H9 (cell line): Measurements from ENCODE around the gene LY6G5B. TPM values are rescaled to one million over a fixed set of nuclear protein-coding genes. Genes with fewer than 3 reads are reported as not detected.

Source experiments
- DNase-seq: peaks from one replicate; pipeline ENCODE4 v3.0.0-alpha.2; 2017
- H2AFZ ChIP-seq: one replicate; pipeline ENCODE4 v1.6.1; 2013; ENCODE audit warnings: mild to moderate bottlenecking, low read length, control low read depth, moderate library complexity
- H2AK5ac ChIP-seq: 2 replicates; pipeline ENCODE4 v1.6.1; 2013; ENCODE audit warnings: low read length, control low read depth, mixed read lengths; ENCODE audit not compliant: insufficient read length
- H2BK120ac ChIP-seq: one replicate; pipeline ENCODE4 v1.6.1; 2013; ENCODE audit warnings: low read depth, mild to moderate bottlenecking, low read length, control low read depth, inconsistent platforms; ENCODE audit not compliant: poor library complexity, severe bottlenecking
- H2BK12ac ChIP-seq: 2 replicates; pipeline ENCODE4 v1.6.1; 2013; ENCODE audit warnings: low read length, control low read depth, mixed read lengths, low read depth; ENCODE audit not compliant: insufficient read length
- H2BK15ac ChIP-seq: 2 replicates; pipeline ENCODE4 v1.6.1; 2013; ENCODE audit warnings: low read depth, low read length, control low read depth
- H2BK20ac ChIP-seq: one replicate; pipeline ENCODE4 v1.6.1; 2013; ENCODE audit warnings: low read depth, mild to moderate bottlenecking, low read length, control low read depth, inconsistent platforms; ENCODE audit not compliant: poor library complexity, severe bottlenecking
- H2BK5ac ChIP-seq: 2 replicates; pipeline ENCODE4 v1.6.1; 2013; ENCODE audit warnings: low read length, control low read depth, mixed read lengths; ENCODE audit not compliant: insufficient read length
- H3K14ac ChIP-seq: 2 replicates; pipeline ENCODE4 v1.6.1; 2013; ENCODE audit warnings: low read length, control low read depth; ENCODE audit not compliant: insufficient read depth
- H3K18ac ChIP-seq: 2 replicates; pipeline ENCODE4 v1.6.1; 2013; ENCODE audit warnings: low read depth, mild to moderate bottlenecking, mixed read lengths, low read length, control low read depth; ENCODE audit not compliant: insufficient read length
- H3K23ac ChIP-seq: 2 replicates; pipeline ENCODE4 v1.6.1; 2013; ENCODE audit warnings: low read length, control low read depth, mixed read lengths, low read depth; ENCODE audit not compliant: insufficient read length
- H3K23me2 ChIP-seq: 2 replicates; pipeline ENCODE4 v1.6.1; 2013; ENCODE audit warnings: low read depth, mild to moderate bottlenecking, mixed read lengths, low read length, control low read depth; ENCODE audit not compliant: insufficient read length, poor library complexity, severe bottlenecking
- H3K27ac ChIP-seq: 2 replicates; pipeline ENCODE4 v1.5.1; 2013; ENCODE audit warnings: low read length, control low read depth, mixed read lengths, low read depth; ENCODE audit not compliant: insufficient read length
- H3K27me3 ChIP-seq: 2 replicates; pipeline ENCODE4 v1.6.1; 2013; ENCODE audit warnings: low read length, control low read depth, inconsistent platforms; ENCODE audit not compliant: insufficient read depth
- H3K4ac ChIP-seq: 2 replicates; pipeline ENCODE4 v1.6.1; 2013; ENCODE audit warnings: low read depth, mild to moderate bottlenecking, control low read depth, inconsistent platforms, low read length, moderate library complexity
- H3K4me1 ChIP-seq: 2 replicates; pipeline ENCODE4 v1.6.1; 2013; ENCODE audit warnings: low read length, control low read depth, inconsistent platforms; ENCODE audit not compliant: insufficient read depth
- H3K4me2 ChIP-seq: 2 replicates; pipeline ENCODE4 v1.6.1; 2013; ENCODE audit warnings: low read length, control low read depth, mixed read lengths; ENCODE audit not compliant: insufficient read length, insufficient read depth
- H3K56ac ChIP-seq: 2 replicates; pipeline ENCODE4 v1.6.1; 2013; ENCODE audit warnings: low read depth, mild to moderate bottlenecking, mixed read lengths, low read length, control low read depth; ENCODE audit not compliant: insufficient read length
- H3K79me1 ChIP-seq: 2 replicates; pipeline ENCODE4 v1.6.1; 2013; ENCODE audit warnings: low read depth, mild to moderate bottlenecking, moderate library complexity, low read length, control low read depth, inconsistent platforms; ENCODE audit not compliant: insufficient read depth, poor library complexity, severe bottlenecking
- H3K79me2 ChIP-seq: 2 replicates; pipeline ENCODE4 v1.6.1; 2013; ENCODE audit warnings: low read length, control low read depth, inconsistent platforms; ENCODE audit not compliant: insufficient read depth
- H3K9ac ChIP-seq: 2 replicates; pipeline ENCODE4 v1.6.1; 2013; ENCODE audit warnings: low read length, control low read depth, mixed read lengths; ENCODE audit not compliant: insufficient read length; ENCODE audit errors: extremely low read depth
- H3K9me3 ChIP-seq: one replicate; pipeline ENCODE4 v1.6.1; 2013; ENCODE audit warnings: low read depth, low read length, inconsistent platforms; ENCODE audit not compliant: control insufficient read depth
- H3T11ph ChIP-seq: one replicate; pipeline ENCODE4 v1.6.1; 2013; ENCODE audit warnings: mild to moderate bottlenecking, low read length, control low read depth, inconsistent platforms
- H4K20me1 ChIP-seq: one replicate; pipeline ENCODE4 v1.6.1; 2013; ENCODE audit not compliant: control insufficient read depth, insufficient read length, insufficient read depth
- H4K5ac ChIP-seq: 2 replicates; pipeline ENCODE4 v1.6.1; 2013; ENCODE audit warnings: low read depth, mild to moderate bottlenecking, mixed read lengths, low read length, control low read depth; ENCODE audit not compliant: insufficient read length
- H4K8ac ChIP-seq: replicated peaks from 2 replicates; pipeline ENCODE4 v1.6.1; 2013; ENCODE audit warnings: low read length, control low read depth, mixed read lengths, low read depth; ENCODE audit not compliant: insufficient read length
- H4K91ac ChIP-seq: 2 replicates; pipeline ENCODE4 v1.6.1; 2013; ENCODE audit warnings: low read depth, mild to moderate bottlenecking, moderate library complexity, mixed read lengths, low read length, control low read depth; ENCODE audit not compliant: insufficient read length
- H3K27ac Mint-ChIP-seq, 3 experiments: 2 replicates in 2 of 3; 3 replicates in 1 of 3; pipeline ENCODE4 v1.8.0; 2020 to 2021; ENCODE audit warnings: mixed read lengths in 3 of 3, mild to moderate bottlenecking in 1 of 3, moderate library complexity in 1 of 3
- H3K27me3 Mint-ChIP-seq: 2 replicates; pipeline ENCODE4 v1.8.0; 2021; ENCODE audit warnings: low read depth, mild to moderate bottlenecking, moderate library complexity, mixed read lengths
- H3K36me3 Mint-ChIP-seq, 3 experiments: 2 replicates in 2 of 3; 3 replicates in 1 of 3; pipeline ENCODE4 v1.8.0; 2020 to 2021; ENCODE audit warnings: low read depth in 3 of 3, mixed read lengths in 3 of 3; ENCODE audit not compliant: insufficient read depth in 1 of 3
- H3K4me1 Mint-ChIP-seq, 2 experiments: 2 replicates each; pipeline ENCODE4 v1.8.0; 2020; ENCODE audit warnings: mixed read lengths in 2 of 2
- H3K4me3 Mint-ChIP-seq, 2 experiments: 2 replicates in 1 of 2; 3 replicates in 1 of 2; pipeline ENCODE4 v1.8.0; 2020 to 2021; ENCODE audit warnings: mild to moderate bottlenecking in 2 of 2, mixed read lengths in 2 of 2, moderate library complexity in 1 of 2
- H3K9me3 Mint-ChIP-seq, 2 experiments: 2 replicates in 1 of 2; 3 replicates in 1 of 2; pipeline ENCODE4 v1.8.0; 2020; ENCODE audit warnings: mild to moderate bottlenecking in 2 of 2, mixed read lengths in 2 of 2, moderate library complexity in 1 of 2
- CTCF ChIP-seq: fragments of 200-600 bp; sonication (generic); conservative IDR thresholded peaks from 3 replicates; pipeline ENCODE4 v1.8.0; 2021; ENCODE audit warnings: antibody characterized with exemption, mild to moderate bottlenecking
- WGBS: extraction: QIAGEN DNeasy Blood & Tissue Kit; methylation state at CpG from one replicate; pipeline ENCODE4 v1.1.7; 2013; ENCODE audit warnings: missing lambda C conversion rate, low lambda C conversion rate, mixed read lengths; ENCODE audit not compliant: insufficient read length; ENCODE audit errors: extremely low coverage; 5-methylcytosine and 5-hydroxymethylcytosine counted together
- total RNA-seq: library from RNA; stranded (reverse); gene quantifications from 2 replicates; pipeline ENCODE4 v1.2.1, GENCODE V29; 2021

LY6G5B gene
- total RNA-seq, 1 experiment from 2014 or later = 21.6 TPM

DNA sequence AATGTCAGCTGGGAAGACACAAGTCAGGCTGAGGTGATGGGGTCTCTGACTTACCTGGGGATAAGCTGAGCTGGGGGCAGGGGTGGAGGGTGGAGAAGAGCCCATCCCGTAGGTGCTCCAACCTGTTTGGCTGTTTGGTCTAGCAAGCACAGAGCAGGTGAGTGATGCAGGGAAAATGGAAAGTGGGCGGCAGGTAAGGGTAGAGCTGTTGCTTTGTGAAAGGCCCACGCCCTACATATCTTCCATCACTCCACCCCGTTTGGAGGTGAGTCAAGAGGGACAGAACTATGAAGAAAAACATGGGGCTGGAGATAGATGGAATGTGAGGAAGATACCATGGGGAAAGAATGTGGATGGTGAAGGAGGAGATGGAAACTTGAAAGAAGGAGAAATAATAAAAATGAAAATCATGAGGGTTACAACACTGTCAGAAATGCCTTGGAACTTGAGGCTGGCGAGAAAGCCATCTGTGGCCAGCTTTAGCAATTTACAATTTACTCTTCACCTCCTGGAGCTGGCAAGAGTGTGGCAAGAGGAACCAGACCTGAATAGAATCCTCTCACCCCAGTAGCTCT is 50.5 kb downstream of the LY6G5B start:
- Histone ChIP-seq H3K79me1 (no peaks in the 10 kb centered on the region), H3K27me3 (no peaks in the 10 kb centered on the region), H3K4me2 (no peak overlapping the region), H3K14ac (no peak overlapping the region), H3K9ac (no peak overlapping the region), H2BK20ac (no peak overlapping the region), H3K4me1 (peaks cover 6% of the 10 kb centered on the region; the same call in 1 of the 2 replicates), H3K79me2 (no peaks in the 10 kb centered on the region), H3T11ph (no peak overlapping the region), H2AK5ac (no peak overlapping the region), H2BK15ac (no peak overlapping the region), H3K18ac (no peak overlapping the region), H3K56ac (no peak overlapping the region), H3K23me2 (no peaks in the 10 kb centered on the region), H4K5ac (no peak overlapping the region), H3K27ac (no peak overlapping the region), H4K8ac (no peak overlapping the region), H4K91ac (no peak overlapping the region), H2BK12ac (no peak overlapping the region), H3K9me3 (no peaks in the 10 kb centered on the region), H2AFZ (no peak overlapping the region), H3K23ac (no peak overlapping the region), H2BK120ac (no peak overlapping the region), H3K4ac (no peak overlapping the region), H4K20me1 (no peaks in the 10 kb centered on the region), H2BK5ac (no peak overlapping the region)
- DNase-seq = no peak
- WGBS = no CpG with 5 or more reads among the region's 5 CpGs
- H3K9me3 Mint-ChIP-seq = no peaks in the 10 kb centered on the region
- no peaks in the 10 kb centered on the region for H3K36me3 Mint-ChIP-seq
- peak overlapping the region in 1 of 3 experiments; percentile 19; a peak in 1 of 7 replicates for H3K27ac Mint-ChIP-seq
- no peak overlapping the region for H3K4me3 Mint-ChIP-seq
- no peak for TF ChIP-seq CTCF
- H3K4me1 Mint-ChIP-seq = peaks cover 19 to 28% of the 10 kb centered on the region in 2 experiments
- no peaks in the 10 kb centered on the region for H3K27me3 Mint-ChIP-seq
